IMR-90 (cell line): Measurements from ENCODE around the gene EXOSC1. TPM values are rescaled to one million over a fixed set of nuclear protein-coding genes. Genes with fewer than 3 reads are reported as not detected.

Experiments used
- ATAC-seq: fragments of 200-7000 bp; cut with Tn5 transposase; 2 replicates; pipeline ENCODE4 v1.9.1; 2020; ENCODE audit warnings: low read depth, mild to moderate bottlenecking, moderate library complexity
- BruUV-seq: library from RNA; stranded (reverse); fragments of 400-500 nt; replicated peaks from 2 replicates; lab custom pipeline; 2021; lab: Mats Ljungman, UMichigan
- CTCF ChIA-PET: fragments of 300-600 bp; formaldehyde crosslinking; extraction: SDS; loops from one replicate; lab custom pipeline; 2021; ENCODE audit warnings: antibody characterized with exemption; lab: Yijun Ruan, JAX
- POLR2A ChIA-PET: fragments of 300-600 bp; sonication (Branson Sonifier 250); formaldehyde crosslinking; loops from one replicate; lab custom pipeline; 2022; ENCODE audit warnings: antibody characterized with exemption; ENCODE audit not compliant: unreplicated experiment; lab: Charles Lee
- DNase-seq: peaks from one replicate; pipeline ENCODE4 v3.0.0; 2013
- H2AFZ ChIP-seq: replicated peaks from 2 replicates; pipeline ENCODE3; 2013; ENCODE audit warnings: low read length, mild to moderate bottlenecking; ENCODE audit not compliant: poor library complexity
- H2AK5ac ChIP-seq: 2 replicates; pipeline ENCODE4 v1.6.1; 2013; ENCODE audit warnings: low read depth, low read length, inconsistent platforms
- H2AK9ac ChIP-seq: replicated peaks from 2 replicates; pipeline ENCODE3; 2013; ENCODE audit warnings: mild to moderate bottlenecking, low read depth, low read length, moderate library complexity; ENCODE audit not compliant: poor library complexity
- H2BK120ac ChIP-seq: 2 replicates; pipeline ENCODE4 v1.6.1; 2013; ENCODE audit warnings: low read depth, low read length, inconsistent platforms
- H2BK15ac ChIP-seq: 3 replicates; pipeline ENCODE4 v1.6.1; 2013; ENCODE audit warnings: low read depth, low read length, inconsistent platforms
- H2BK20ac ChIP-seq: 2 replicates; pipeline ENCODE4 v1.6.1; 2013; ENCODE audit warnings: low read depth, mild to moderate bottlenecking, inconsistent platforms, low read length, moderate library complexity
- H2BK5ac ChIP-seq: 2 replicates; pipeline ENCODE4 v1.6.1; 2013; ENCODE audit warnings: mild to moderate bottlenecking, low read depth, low read length, inconsistent platforms; ENCODE audit not compliant: poor library complexity, severe bottlenecking
- H3K14ac ChIP-seq: replicated peaks from 2 replicates; pipeline ENCODE4 v1.6.1; 2013; ENCODE audit warnings: low read depth, low read length, inconsistent platforms
- H3K18ac ChIP-seq: 2 replicates; pipeline ENCODE4 v1.6.1; 2013; ENCODE audit warnings: low read depth, low read length, control low read depth
- H3K23ac ChIP-seq: 2 replicates; pipeline ENCODE4 v1.6.1; 2013; ENCODE audit warnings: low read depth, low read length, inconsistent platforms
- H3K27ac ChIP-seq: 2 replicates; pipeline ENCODE4 v1.5.1; 2013; ENCODE audit warnings: mild to moderate bottlenecking, control low read depth, low read length; ENCODE audit not compliant: insufficient read depth
- H3K27me3 ChIP-seq: 2 replicates; pipeline ENCODE4 v1.6.1; 2013; ENCODE audit warnings: low read length; ENCODE audit not compliant: control insufficient read depth, insufficient read depth
- H3K36me3 ChIP-seq: 2 replicates; pipeline ENCODE4 v1.6.1; 2013; ENCODE audit warnings: low read length, mixed read lengths; ENCODE audit not compliant: control insufficient read depth, insufficient read depth
- H3K4ac ChIP-seq: 2 replicates; pipeline ENCODE4 v1.6.1; 2013; ENCODE audit warnings: low read depth, low read length, inconsistent platforms
- H3K4me1 ChIP-seq: 2 replicates; pipeline ENCODE4 v1.6.1; 2013; ENCODE audit warnings: low read length, mixed read lengths; ENCODE audit not compliant: control insufficient read depth, insufficient read depth
- H3K4me2 ChIP-seq: 2 replicates; pipeline ENCODE4 v1.6.1; 2013; ENCODE audit warnings: low read depth, mild to moderate bottlenecking, control low read depth, low read length, moderate library complexity
- H3K4me3 ChIP-seq: 2 replicates; pipeline ENCODE4 v1.5.1; 2013; ENCODE audit warnings: low read depth, mild to moderate bottlenecking, control low read depth, low read length, moderate library complexity; ENCODE audit not compliant: insufficient read depth
- H3K56ac ChIP-seq: 2 replicates; pipeline ENCODE4 v1.6.1; 2013; ENCODE audit warnings: low read length, inconsistent platforms; ENCODE audit not compliant: insufficient read depth; ENCODE audit errors: extremely low read depth
- H3K79me1 ChIP-seq, 2 experiments: 2 replicates each; pipeline ENCODE4 v1.6.1; 2013; ENCODE audit warnings: low read length in 2 of 2, inconsistent platforms in 1 of 2, low read depth in 1 of 2
- H3K9ac ChIP-seq: 2 replicates; pipeline ENCODE4 v1.6.1; 2013; ENCODE audit warnings: low read depth, low read length, control low read depth
- H3K9me1 ChIP-seq: 2 replicates; pipeline ENCODE4 v1.6.1; 2013; ENCODE audit warnings: low read length, inconsistent platforms; ENCODE audit not compliant: insufficient read depth
- H3K9me3 ChIP-seq: 2 replicates; pipeline ENCODE4 v1.6.1; 2013; ENCODE audit warnings: low read length; ENCODE audit not compliant: control insufficient read depth, insufficient read depth
- H4K20me1 ChIP-seq: 2 replicates; pipeline ENCODE4 v1.6.1; 2013; ENCODE audit warnings: low read length, inconsistent platforms; ENCODE audit not compliant: insufficient read depth
- H4K5ac ChIP-seq: 2 replicates; pipeline ENCODE4 v1.6.1; 2013; ENCODE audit warnings: mild to moderate bottlenecking, low read depth, low read length, control low read depth
- H4K8ac ChIP-seq, 2 experiments: 2 replicates each; pipeline ENCODE4 v1.6.1; 2013; ENCODE audit warnings: low read depth in 2 of 2, low read length in 2 of 2, control low read depth in 1 of 2, inconsistent platforms in 1 of 2
- H4K91ac ChIP-seq: 2 replicates; pipeline ENCODE4 v1.6.1; 2013; ENCODE audit warnings: low read depth, low read length, inconsistent platforms; ENCODE audit not compliant: insufficient read depth
- CEBPB ChIP-seq: IDR thresholded peaks from 2 replicates; pipeline ENCODE4 v1.6.1; 2012; ENCODE audit warnings: low read depth, low read length, improper control_type of control experiment
- CHD1 ChIP-seq: IDR thresholded peaks from 2 replicates; pipeline ENCODE4 v1.6.1; 2012; ENCODE audit warnings: low read depth, low read length, improper control_type of control experiment
- CTCF ChIP-seq: conservative IDR thresholded peaks from 2 replicates; pipeline ENCODE4 v1.5.1; 2012; ENCODE audit warnings: mild to moderate bottlenecking, low read depth, low read length, improper control_type of control experiment
- ELK1 ChIP-seq: fragments of 150-350 bp; IDR thresholded peaks from 2 replicates; pipeline ENCODE4 v1.6.1; 2016; ENCODE audit warnings: low read depth, mild to moderate bottlenecking, low read length, moderate library complexity, borderline replicate concordance
- MAZ ChIP-seq: IDR thresholded peaks from 2 replicates; pipeline ENCODE4 v1.6.1; 2012; ENCODE audit warnings: low read depth, mild to moderate bottlenecking, low read length, improper control_type of control experiment, moderate library complexity, borderline replicate concordance
- MXI1 ChIP-seq: IDR thresholded peaks from 2 replicates; pipeline ENCODE4 v1.6.1; 2012; ENCODE audit warnings: low read depth, mild to moderate bottlenecking, low read length, moderate library complexity, borderline replicate concordance
- RAD21 ChIP-seq: IDR thresholded peaks from 2 replicates; pipeline ENCODE4 v1.6.1; 2012; ENCODE audit warnings: low read length, improper control_type of control experiment
- USF2 ChIP-seq: fragments of 150-350 bp; IDR thresholded peaks from 2 replicates; pipeline ENCODE4 v1.6.1; 2017; ENCODE audit warnings: mild to moderate bottlenecking, antibody characterized with exemption, low read length, low read depth
- dilution Hi-C: fragments of 300-500 bp; cut with HindIII; formaldehyde crosslinking; loops from one replicate; pipeline ENCODE4 v1.14.3; 2018; ENCODE audit warnings: low sequenced_read_pairs; ENCODE audit not compliant: unreplicated experiment
- in situ Hi-C: fragments of 300-500 bp; cut with MboI; formaldehyde crosslinking; loops from 3 replicates; pipeline ENCODE4 v1.14.3; 2019; ENCODE audit warnings: low sequenced_read_pairs, inconsistent platforms, mixed read lengths
- intact Hi-C: fragments of 100-400 bp; cut with micrococcal nuclease; formaldehyde crosslinking; loops from 2 replicates; pipeline ENCODE4 v1.10.0; 2022
- polyA plus RNA-seq, 3 experiments: library from polyadenylated mRNA; depleted of rRNA; stranded (reverse); fragments of >200 nt; gene quantifications; 2 replicates each; pipeline ENCODE4 v1.2.3, GENCODE V29; 2012; ENCODE audit warnings: low replicate concordance in 1 of 3
- total RNA-seq: library from RNA; depleted of rRNA; stranded (reverse); fragments of >200 nt; gene quantifications from 2 replicates; pipeline ENCODE4 v1.2.3, GENCODE V29; 2012

The EXOSC1 gene
- total and polyA plus RNA-seq, 2 of the 4 experiments (the other 2 are of a cell fraction), result 49.7 to 51.6 TPM

GRCh38 chr10:97404044-97404443 is 41.8 kb downstream of the EXOSC1 start:
- DNase-seq, result no peak
- BruUV-seq, result no TSS peak
- ChIA-PET CTCF (no interaction called here), POLR2A (no interaction called here)
- intact Hi-C loops (no loop called here), in situ Hi-C loops (no loop called here), dilution Hi-C loops (no loop called here)
- Histone ChIP-seq H3K14ac (no peak overlapping the region), H4K91ac (no peak overlapping the region), H3K18ac (no peak overlapping the region), H3K27ac (no peak overlapping the region), H4K20me1 (no peaks in the 10 kb centered on the region), H2AK9ac (no peak overlapping the region), H2BK15ac (no peak overlapping the region), H2BK20ac (no peak overlapping the region), H3K79me1 (peaks cover 0 to 9% of the 10 kb centered on the region in 2 experiments; a peak in 3 of 4 replicates), H3K36me3 (no peaks in the 10 kb centered on the region), H2AK5ac (no peak overlapping the region), H3K4ac (no peak overlapping the region), H2AFZ (no peak overlapping the region), H3K4me3 (no peak overlapping the region), H3K9ac (no peak overlapping the region), H3K27me3 (no peaks in the 10 kb centered on the region), H4K5ac (no peak overlapping the region), H3K23ac (no peak overlapping the region), H3K56ac (no peak overlapping the region), H2BK5ac (no peak overlapping the region), H3K4me2 (no peak overlapping the region), H2BK120ac (no peak overlapping the region), H4K8ac (no peak overlapping the region), H3K9me1 (no peaks in the 10 kb centered on the region), H3K4me1 (peaks cover 3% of the 10 kb centered on the region; the same call in 1 of the 2 replicates), H3K9me3 (no peaks in the 10 kb centered on the region)
- no peak for ATAC-seq
- TF ChIP-seq MAZ (no peak), RAD21 (no peak), ELK1 (no peak), CTCF (no peak), MXI1 (no peak), USF2 (no peak), CHD1 (no peak), CEBPB (no peak)
